ENCODE measurements around the gene NFS1.

The NFS1 gene

DNA sequence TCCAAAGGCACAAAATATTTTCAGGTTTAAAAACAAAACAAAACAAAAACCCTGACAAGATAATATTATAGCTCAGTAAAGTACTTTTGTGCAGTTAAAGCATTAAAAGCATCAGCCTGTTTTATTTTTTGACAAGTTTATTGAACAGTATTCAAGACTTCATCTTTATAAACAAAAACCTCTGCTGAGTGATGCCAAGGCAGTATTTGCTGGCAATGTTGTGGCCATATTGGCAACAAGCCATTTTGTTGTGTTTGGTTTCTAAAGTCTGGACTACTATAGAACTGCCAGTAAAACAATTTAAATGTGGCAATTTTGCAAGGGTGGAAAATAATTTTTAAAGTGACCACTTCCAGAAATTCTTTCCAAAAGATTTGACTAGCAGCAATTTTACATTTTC is 50.3 kb downstream of the NFS1 start:
- peak; percentile 24 to 70 for DNase-seq (ENCODE audit: low read depth in 2 of 2)
- TF ChIP-seq, protein P1, sequence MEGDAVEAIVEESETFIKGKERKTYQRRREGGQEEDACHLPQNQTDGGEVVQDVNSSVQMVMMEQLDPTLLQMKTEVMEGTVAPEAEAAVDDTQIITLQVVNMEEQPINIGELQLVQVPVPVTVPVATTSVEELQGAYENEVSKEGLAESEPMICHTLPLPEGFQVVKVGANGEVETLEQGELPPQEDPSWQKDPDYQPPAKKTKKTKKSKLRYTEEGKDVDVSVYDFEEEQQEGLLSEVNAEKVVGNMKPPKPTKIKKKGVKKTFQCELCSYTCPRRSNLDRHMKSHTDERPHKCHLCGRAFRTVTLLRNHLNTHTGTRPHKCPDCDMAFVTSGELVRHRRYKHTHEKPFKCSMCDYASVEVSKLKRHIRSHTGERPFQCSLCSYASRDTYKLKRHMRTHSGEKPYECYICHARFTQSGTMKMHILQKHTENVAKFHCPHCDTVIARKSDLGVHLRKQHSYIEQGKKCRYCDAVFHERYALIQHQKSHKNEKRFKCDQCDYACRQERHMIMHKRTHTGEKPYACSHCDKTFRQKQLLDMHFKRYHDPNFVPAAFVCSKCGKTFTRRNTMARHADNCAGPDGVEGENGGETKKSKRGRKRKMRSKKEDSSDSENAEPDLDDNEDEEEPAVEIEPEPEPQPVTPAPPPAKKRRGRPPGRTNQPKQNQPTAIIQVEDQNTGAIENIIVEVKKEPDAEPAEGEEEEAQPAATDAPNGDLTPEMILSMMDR (IDR thresholded peaks at IDR 0.05; ENCODE audit: low read depth, low read length) = no peak
- no peak overlapping the region for H3K4me3 ChIP-seq (replicated peaks in 1 of 2; ENCODE audit: low read depth in 2 of 2, low read length in 2 of 2)

DNA sequence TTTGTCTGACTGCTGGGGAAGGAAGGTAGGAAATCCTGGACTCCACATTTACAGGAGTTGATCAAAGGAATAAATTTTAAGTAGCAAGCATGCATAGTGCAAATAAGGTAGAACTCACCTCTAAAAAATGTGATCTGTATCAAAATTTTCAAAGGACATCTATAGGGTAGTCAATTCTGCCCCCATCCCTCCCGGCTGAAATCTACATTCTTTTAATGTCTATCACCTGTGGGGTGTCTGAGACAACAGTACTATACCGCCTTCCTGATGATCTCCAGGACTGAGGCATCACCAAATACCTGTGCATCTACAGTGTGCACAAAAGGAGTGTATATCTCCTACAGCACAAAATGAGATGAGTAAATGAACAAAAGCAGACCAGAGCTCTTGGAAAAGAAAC is 54.3 kb downstream of the NFS1 start:
- DNase-seq (ENCODE audit: low read depth in 2 of 2) = no peak
- H3K4me3 ChIP-seq (replicated peaks in 1 of 2; ENCODE audit: low read depth in 2 of 2, low read length in 2 of 2) = no peak overlapping the region
- TF ChIP-seq, protein P1 (IDR thresholded peaks at IDR 0.05; ENCODE audit: low read depth, low read length) = no peak

DNA sequence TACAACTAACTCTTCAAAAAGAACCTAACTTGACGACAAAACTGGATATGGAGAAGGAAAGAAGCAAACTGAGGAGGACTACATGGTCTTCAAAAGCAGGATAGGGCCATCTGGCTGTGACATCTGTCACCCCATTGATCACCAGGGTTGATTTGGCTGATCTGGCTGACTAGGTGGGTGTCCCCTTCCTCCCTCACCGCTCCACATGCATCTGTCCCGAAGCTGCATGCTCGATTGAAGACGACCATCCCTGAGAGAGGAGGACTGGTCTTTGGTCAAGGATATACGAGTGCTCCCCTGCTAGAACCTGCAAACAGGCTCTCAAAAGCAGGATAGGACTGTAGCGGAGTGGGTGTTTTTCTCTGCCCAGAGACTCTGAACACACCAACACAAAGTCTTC is 56.1 kb downstream of the NFS1 start:
- H3K4me3 ChIP-seq (replicated peaks in 1 of 2; ENCODE audit: low read depth in 2 of 2, low read length in 2 of 2) = no peak overlapping the region
- no peak for DNase-seq (ENCODE audit: low read depth in 2 of 2)
- TF ChIP-seq, protein P1 (IDR thresholded peaks at IDR 0.05; ENCODE audit: low read depth, low read length) = no peak

DNA sequence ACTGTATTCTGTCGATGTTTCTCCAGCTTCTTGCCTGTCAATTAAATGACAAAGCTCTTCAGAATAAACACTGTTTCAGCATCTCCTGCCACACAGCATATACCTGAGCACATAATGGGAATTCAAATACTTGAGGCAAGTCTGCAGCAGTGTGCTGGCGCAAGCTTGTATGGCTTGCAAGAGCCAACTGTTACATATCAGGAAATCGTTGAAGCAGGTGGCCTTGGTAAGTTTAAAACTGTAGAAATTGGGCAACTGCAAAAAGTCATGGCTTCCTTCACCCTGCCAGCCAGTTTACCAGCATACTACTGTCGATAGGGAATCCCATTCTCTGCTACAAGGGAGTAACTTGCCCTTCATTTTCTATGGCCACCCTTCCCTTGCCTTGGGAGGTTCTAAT is 57.4 kb downstream of the NFS1 start:
- no peak overlapping the region for H3K4me3 ChIP-seq (replicated peaks in 1 of 2; ENCODE audit: low read depth in 2 of 2, low read length in 2 of 2)
- TF ChIP-seq, protein P1 (IDR thresholded peaks at IDR 0.05; ENCODE audit: low read depth, low read length) = no peak
- no peak for DNase-seq (ENCODE audit: low read depth in 2 of 2)

DNA sequence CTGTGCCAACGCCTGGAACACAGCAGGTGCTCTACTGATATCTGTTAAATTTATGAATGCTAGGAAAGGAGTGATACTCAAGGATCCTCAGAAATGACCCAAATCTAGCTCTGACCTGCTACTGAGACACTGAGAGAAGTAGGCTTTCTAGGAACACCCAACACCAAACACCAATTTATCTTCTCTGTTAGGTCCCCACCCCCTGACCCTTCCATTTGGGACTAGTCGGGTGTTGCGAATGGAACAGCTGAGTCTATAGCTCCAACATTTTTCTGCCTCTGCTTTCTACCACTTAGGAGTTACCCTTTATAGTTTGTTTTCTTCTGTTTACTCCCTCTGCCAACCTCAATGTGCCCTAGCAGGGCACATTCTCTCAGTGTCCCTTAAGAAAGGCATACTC is 58.4 kb downstream of the NFS1 start:
- TF ChIP-seq, protein P1 (IDR thresholded peaks at IDR 0.05; ENCODE audit: low read depth, low read length) = no peak
- DNase-seq (ENCODE audit: low read depth in 2 of 2) = no peak
- H3K4me3 ChIP-seq (replicated peaks in 1 of 2; ENCODE audit: low read depth in 2 of 2, low read length in 2 of 2) = no peak overlapping the region

DNA sequence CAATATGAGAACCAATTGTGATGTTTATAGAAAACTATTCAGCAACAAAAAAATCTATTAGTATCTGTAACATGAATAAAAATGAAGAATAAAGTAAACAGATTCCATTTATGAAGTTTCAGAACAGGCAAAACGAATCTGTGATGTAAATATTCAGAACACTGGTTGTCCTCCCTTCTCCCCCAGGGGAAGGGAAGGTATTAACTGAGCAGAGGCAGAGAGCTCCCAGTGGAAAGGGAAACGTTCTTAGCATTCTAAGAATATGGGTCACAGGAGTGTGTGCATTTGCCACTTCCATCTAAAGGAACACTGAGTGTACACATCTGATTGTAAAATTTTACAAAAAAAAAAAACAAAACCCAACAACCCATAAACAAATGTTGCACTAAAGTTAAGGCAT is 60.4 kb downstream of the NFS1 start:
- TF ChIP-seq, protein P1 (IDR thresholded peaks at IDR 0.05; ENCODE audit: low read depth, low read length) = no peak
- H3K4me3 ChIP-seq (replicated peaks in 1 of 2; ENCODE audit: low read depth in 2 of 2, low read length in 2 of 2) = no peak overlapping the region
- DNase-seq (ENCODE audit: low read depth in 2 of 2) = peak in 1 of 2 donors; percentile 26

DNA sequence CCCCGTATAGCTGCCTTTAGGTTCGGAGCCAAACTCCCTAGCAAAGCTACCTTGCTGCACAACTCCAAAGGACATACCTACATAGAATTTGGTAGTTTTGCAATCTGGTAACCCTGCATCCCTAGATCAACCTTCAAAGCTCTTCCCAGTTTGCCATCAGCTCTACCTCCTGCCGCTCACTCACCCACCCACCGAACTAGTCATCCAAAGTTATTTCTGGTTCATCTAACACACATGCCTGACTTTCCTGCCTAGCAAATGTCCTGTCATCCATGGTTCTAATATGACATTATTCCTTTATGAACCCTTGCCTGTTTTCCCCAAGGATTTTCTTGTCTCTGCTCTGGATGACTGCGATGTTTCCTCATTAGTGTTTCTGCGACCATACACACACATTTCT is 61.9 kb downstream of the NFS1 start:
- TF ChIP-seq, protein P1 (IDR thresholded peaks at IDR 0.05; ENCODE audit: low read depth, low read length) = no peak
- H3K4me3 ChIP-seq (replicated peaks in 1 of 2; ENCODE audit: low read depth in 2 of 2, low read length in 2 of 2) = no peak overlapping the region
- no peak for DNase-seq (ENCODE audit: low read depth in 2 of 2)
